ENCODE results near the gene ZNF682. TPM values are rescaled to one million over a fixed set of nuclear protein-coding genes. Genes with fewer than 3 reads are reported as not detected.

Gene ZNF682
- total and polyA plus RNA-seq, 2 of the 13 experiments (the other 11 are each of a cell fraction or from before 2014, with no cell fraction given) = 2.0 to 7.2 TPM

GRCh38 chr19:20051841-20052768 lies 12.8 kb upstream of the ZNF682 start (continued):
- peak; percentile 97 for TF ChIP-seq GMEB1 (CRISPR knock-in tag; IDR thresholded peaks at IDR 0.05; ENCODE audit: borderline replicate concordance)
- no peak for TF ChIP-seq HIC2 (CRISPR knock-in tag; IDR thresholded peaks at IDR 0.05; ENCODE audit: low read depth)
- no peak for TF ChIP-seq ZNF12 (CRISPR knock-in tag; IDR thresholded peaks at IDR 0.05)
- 0 out of 2 replicates have a peak, but pooled peaks have one; percentile 38 for TF ChIP-seq ZMYM4 (CRISPR knock-in tag; IDR thresholded peaks at IDR 0.05)
- no peak for TF ChIP-seq ZC3H4 (CRISPR knock-in tag; IDR thresholded peaks at IDR 0.05; ENCODE audit: borderline replicate concordance)
- no peak for TF ChIP-seq SPEN (CRISPR knock-in tag; IDR thresholded peaks at IDR 0.05; ENCODE audit: low read depth)
- TF ChIP-seq BORCS8-MEF2B (CRISPR knock-in tag; IDR thresholded peaks at IDR 0.05) = no peak
- no peak for TF ChIP-seq ZNF678 (CRISPR knock-in tag; IDR thresholded peaks at IDR 0.05)
- TF ChIP-seq ZNF761 (CRISPR knock-in tag; conservative IDR thresholded peaks at IDR 0.05) = no peak
- no peak for TF ChIP-seq HOXA5 (CRISPR knock-in tag; IDR thresholded peaks at IDR 0.05)
- peak; percentile 47; the same call in 1 of the 2 replicates for TF ChIP-seq ZNF574 (CRISPR knock-in tag; IDR thresholded peaks at IDR 0.05)
- no peak for TF ChIP-seq TAF15 (IDR thresholded peaks at IDR 0.05; ENCODE audit: low read depth, low read length, poor library complexity, severe bottlenecking)
- no peak for TF ChIP-seq ARNT2 (CRISPR knock-in tag; IDR thresholded peaks at IDR 0.05; ENCODE audit: low read depth)
- no peak for TF ChIP-seq HNF4A (CRISPR knock-in tag; IDR thresholded peaks at IDR 0.05)
- no peak for TF ChIP-seq ZNF460 (CRISPR knock-in tag; IDR thresholded peaks at IDR 0.05; ENCODE audit: borderline replicate concordance)
- peak; percentile 59 for TF ChIP-seq HNRNPLL (IDR thresholded peaks at IDR 0.05; ENCODE audit: low read depth, low read length, poor library complexity, severe bottlenecking)
- TF ChIP-seq PHF21A (CRISPR knock-in tag; IDR thresholded peaks at IDR 0.05) = peak; percentile 23; the same call in 1 of the 2 replicates
- TF ChIP-seq ZFP1 (CRISPR knock-in tag; IDR thresholded peaks at IDR 0.05) = no peak

Measured in HepG2 (cell line).